Smooth muscle cell (in vitro differentiated cells): ENCODE measurements around the gene PIK3C2A. TPM values are rescaled to one million over a fixed set of nuclear protein-coding genes. Genes with fewer than 3 reads are reported as not detected.

Experiments used
- DNase-seq: peaks from one replicate; lab custom pipeline; 2025; ENCODE audit not compliant: unreplicated experiment; lab: John Stamatoyannopoulos, UW
- H2AFZ ChIP-seq: fragments of 200-600 bp; sonication (generic); 2 replicates; pipeline ENCODE4 v1.6.0; 2016; ENCODE audit warnings: antibody characterized with exemption, low read depth, mild to moderate bottlenecking
- H3F3A ChIP-seq: fragments of 200-600 bp; sonication (generic); 2 replicates; pipeline ENCODE4 v1.6.0; 2017; ENCODE audit warnings: antibody characterized with exemption, low read depth
- H3K27ac ChIP-seq: fragments of 200-600 bp; sonication (generic); 2 replicates; pipeline ENCODE4 v1.5.1; 2016; ENCODE audit warnings: low read depth, mild to moderate bottlenecking
- H3K27me3 ChIP-seq: fragments of 200-600 bp; sonication (generic); 2 replicates; pipeline ENCODE4 v1.6.1; 2016; ENCODE audit warnings: low read depth, mild to moderate bottlenecking
- H3K36me3 ChIP-seq: fragments of 200-600 bp; sonication (generic); 2 replicates; pipeline ENCODE4 v1.5.1; 2016; ENCODE audit warnings: low read depth
- H3K4me1 ChIP-seq: fragments of 200-600 bp; sonication (generic); 2 replicates; pipeline ENCODE4 v1.5.1; 2016; ENCODE audit warnings: low read depth
- H3K4me2 ChIP-seq: fragments of 200-600 bp; sonication (generic); 2 replicates; pipeline ENCODE4 v1.6.0; 2016; ENCODE audit warnings: mild to moderate bottlenecking
- H3K4me3 ChIP-seq: fragments of 200-600 bp; sonication (generic); 2 replicates; pipeline ENCODE4 v1.5.1; 2016; ENCODE audit warnings: mild to moderate bottlenecking
- H3K79me2 ChIP-seq: fragments of 200-600 bp; sonication (generic); 2 replicates; pipeline ENCODE4 v1.6.0; 2016; ENCODE audit warnings: low read depth, mild to moderate bottlenecking
- H3K9ac ChIP-seq: fragments of 200-600 bp; sonication (generic); 2 replicates; pipeline ENCODE4 v1.6.0; 2016; ENCODE audit warnings: low read depth
- H3K9me3 ChIP-seq: fragments of 200-600 bp; sonication (generic); replicated peaks from 2 replicates; pipeline ENCODE4 v1.5.1; 2016; ENCODE audit warnings: low read depth
- H4K20me1 ChIP-seq: fragments of 200-600 bp; sonication (generic); 2 replicates; pipeline ENCODE4 v1.6.0; 2016; ENCODE audit warnings: low read depth
- WGBS: methylation state at CpG from one replicate; pipeline ENCODE4 v1.1.7; 2016; ENCODE audit warnings: low lambda C conversion rate; 5-methylcytosine and 5-hydroxymethylcytosine counted together
- polyA plus RNA-seq: library from polyadenylated mRNA; unstranded; fragments of >200 nt; fragmentation: Nextera tagmentation; extraction: Ambion mirVana; gene quantifications from 2 replicates; pipeline ENCODE4 v1.2.1, GENCODE V29; 2016
- total RNA-seq: library from RNA; depleted of rRNA; stranded (reverse); fragments of >200 nt; gene quantifications from 2 replicates; pipeline ENCODE4 v1.2.3, GENCODE V29; 2014
- TF ChIP-seq, protein P1 (sequence below): fragments of 200-600 bp; sonication (generic); IDR thresholded peaks from 2 replicates; pipeline ENCODE4 v1.5.1; 2017; ENCODE audit warnings: borderline replicate concordance, mild to moderate bottlenecking, antibody characterized with exemption; ENCODE audit not compliant: insufficient read depth, poor library complexity, severe bottlenecking

Gene PIK3C2A
- total and polyA plus RNA-seq, 2 experiments from 2014 or later = 10.0 to 50.6 TPM

GRCh38 chr11:17165247-17165890 lies 42.4 kb downstream of the PIK3C2A start:
- Histone ChIP-seq H3K9ac (no peak overlapping the region), H2AFZ (no peak overlapping the region), H3K4me2 (no peak overlapping the region), H4K20me1 (peaks cover 95% of the 10 kb centered on the region), H3K27ac (no peak overlapping the region), H3K9me3 (no peaks in the 10 kb centered on the region), H3F3A (no peaks in the 10 kb centered on the region), H3K79me2 (peaks cover 77% of the 10 kb centered on the region), H3K27me3 (no peaks in the 10 kb centered on the region), H3K36me3 (no peaks in the 10 kb centered on the region), H3K4me3 (no peak overlapping the region), H3K4me1 (no peaks in the 10 kb centered on the region)
- no peak for DNase-seq
- 93% methylated on average over 11 of the region's 11 CpGs for WGBS
- TF ChIP-seq, protein P1, sequence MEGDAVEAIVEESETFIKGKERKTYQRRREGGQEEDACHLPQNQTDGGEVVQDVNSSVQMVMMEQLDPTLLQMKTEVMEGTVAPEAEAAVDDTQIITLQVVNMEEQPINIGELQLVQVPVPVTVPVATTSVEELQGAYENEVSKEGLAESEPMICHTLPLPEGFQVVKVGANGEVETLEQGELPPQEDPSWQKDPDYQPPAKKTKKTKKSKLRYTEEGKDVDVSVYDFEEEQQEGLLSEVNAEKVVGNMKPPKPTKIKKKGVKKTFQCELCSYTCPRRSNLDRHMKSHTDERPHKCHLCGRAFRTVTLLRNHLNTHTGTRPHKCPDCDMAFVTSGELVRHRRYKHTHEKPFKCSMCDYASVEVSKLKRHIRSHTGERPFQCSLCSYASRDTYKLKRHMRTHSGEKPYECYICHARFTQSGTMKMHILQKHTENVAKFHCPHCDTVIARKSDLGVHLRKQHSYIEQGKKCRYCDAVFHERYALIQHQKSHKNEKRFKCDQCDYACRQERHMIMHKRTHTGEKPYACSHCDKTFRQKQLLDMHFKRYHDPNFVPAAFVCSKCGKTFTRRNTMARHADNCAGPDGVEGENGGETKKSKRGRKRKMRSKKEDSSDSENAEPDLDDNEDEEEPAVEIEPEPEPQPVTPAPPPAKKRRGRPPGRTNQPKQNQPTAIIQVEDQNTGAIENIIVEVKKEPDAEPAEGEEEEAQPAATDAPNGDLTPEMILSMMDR = no peak

DNA sequence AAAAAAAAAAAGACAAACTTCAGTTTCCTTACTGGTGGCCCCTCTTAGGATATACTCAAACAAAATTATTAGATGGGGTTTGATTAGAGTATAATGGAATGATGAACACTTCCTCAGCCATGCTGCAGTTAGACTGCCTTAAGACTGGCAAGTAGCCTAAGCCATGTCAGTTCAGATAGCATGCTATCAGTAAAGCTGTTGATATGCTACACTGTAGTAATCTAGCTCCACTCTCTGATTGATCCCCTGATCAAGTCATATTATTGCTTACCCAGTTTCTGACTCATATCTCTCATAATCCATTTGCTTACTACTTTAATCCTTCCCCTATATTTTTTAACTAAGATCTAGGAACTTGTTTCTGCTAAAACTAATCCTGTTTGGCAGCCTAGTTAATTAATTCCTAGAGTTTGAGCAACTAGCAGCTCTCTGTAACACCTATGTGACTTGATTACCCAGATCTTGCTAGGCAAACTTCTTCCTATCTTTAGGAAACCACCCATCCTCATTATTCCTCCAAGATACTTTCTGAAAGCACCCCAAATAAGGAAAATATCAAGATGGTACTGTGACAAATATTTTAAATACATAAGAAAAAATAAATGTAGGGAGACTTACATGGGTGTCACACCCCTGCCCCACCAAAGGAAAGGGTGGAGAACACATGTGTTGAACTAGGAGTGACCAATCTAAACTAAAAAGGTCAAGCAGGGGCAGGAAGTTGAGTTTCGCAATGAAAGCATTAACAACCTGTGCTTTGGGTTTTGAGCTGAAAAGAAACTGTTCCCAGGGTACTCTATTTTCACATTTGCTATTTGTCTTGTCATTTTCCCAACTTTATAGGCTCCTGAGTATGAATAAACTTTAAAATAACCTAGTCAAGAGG lies 43.2 kb downstream of the PIK3C2A start:
- H4K20me1 ChIP-seq = peaks cover 95% of the 10 kb centered on the region
- DNase-seq = no peak
- H2AFZ ChIP-seq = no peak overlapping the region
- TF ChIP-seq, protein P1 = no peak
- H3K27ac ChIP-seq = no peak overlapping the region
- no peak overlapping the region for H3K9ac ChIP-seq
- no peaks in the 10 kb centered on the region for H3K9me3 ChIP-seq
- H3F3A ChIP-seq = no peaks in the 10 kb centered on the region
- no peaks in the 10 kb centered on the region for H3K4me1 ChIP-seq
- no peak overlapping the region for H3K4me3 ChIP-seq
- no peak overlapping the region for H3K4me2 ChIP-seq
- H3K27me3 ChIP-seq = no peaks in the 10 kb centered on the region
- no peaks in the 10 kb centered on the region for H3K36me3 ChIP-seq
- peaks cover 84% of the 10 kb centered on the region for H3K79me2 ChIP-seq
- WGBS = 91% methylated on average over 1 of the region's 1 CpG

DNA sequence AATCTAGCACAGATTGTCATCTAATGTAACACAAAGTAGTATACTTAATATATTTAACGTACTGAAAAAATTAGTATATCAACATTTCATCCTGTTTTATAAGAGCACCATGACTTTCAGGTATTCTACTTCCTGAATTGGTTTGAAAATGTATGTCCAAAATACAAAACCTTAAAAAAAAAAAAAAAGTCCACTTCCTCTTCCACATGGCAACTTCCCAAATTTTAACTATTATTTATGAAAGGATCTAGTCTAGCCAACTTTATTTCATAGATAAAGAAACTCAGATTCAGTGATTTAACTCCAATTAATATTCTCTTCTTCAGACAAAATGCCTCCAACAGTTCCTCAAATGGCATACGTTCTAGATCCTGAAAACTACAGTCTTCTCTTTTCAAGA lies 44.0 kb downstream of the PIK3C2A start:
- Histone ChIP-seq H3K4me3 (no peak overlapping the region), H2AFZ (no peak overlapping the region), H3K36me3 (no peaks in the 10 kb centered on the region), H3K4me2 (no peak overlapping the region), H3K9ac (no peak overlapping the region), H3K27me3 (no peaks in the 10 kb centered on the region), H3K9me3 (no peaks in the 10 kb centered on the region), H3F3A (no peaks in the 10 kb centered on the region), H3K4me1 (no peaks in the 10 kb centered on the region), H3K79me2 (peaks cover 86% of the 10 kb centered on the region), H3K27ac (no peak overlapping the region), H4K20me1 (peaks cover 95% of the 10 kb centered on the region)
- no peak for DNase-seq
- TF ChIP-seq, protein P1 = no peak
- WGBS = 97% methylated on average over 2 of the region's 2 CpGs
